SH-SY5Y (cell line): ENCODE results near the gene NR6A1.

Source experiments
- GATA2 ChIP-seq: IDR thresholded peaks from 2 replicates; pipeline ENCODE4 v1.6.1; 2011; ENCODE audit warnings: mild to moderate bottlenecking, low read depth, low read length
- GATA3 ChIP-seq: IDR thresholded peaks from 2 replicates; pipeline ENCODE4 v1.6.1; 2011; ENCODE audit warnings: low read depth, mild to moderate bottlenecking, low read length, moderate library complexity

The NR6A1 gene

GRCh38 chr9:124665391-124666058, 105.6 kb downstream of the NR6A1 start:
- TF ChIP-seq GATA2, result no peak
- TF ChIP-seq GATA3, result no peak

- TF ChIP-seq GATA2 (no peak), GATA3 (no peak)
Measured at GRCh38 chr9:124664143-124664542, 107.0 kb downstream of the NR6A1 start.

- TF ChIP-seq GATA2, result no peak
- no peak for TF ChIP-seq GATA3
Measured at GRCh38 chr9:124663046-124663961, 107.8 kb downstream of the NR6A1 start.

GRCh38 chr9:124662561-124662960, 108.5 kb downstream of the NR6A1 start:
- no peak for TF ChIP-seq GATA3
- TF ChIP-seq GATA2, result no peak

- no peak for TF ChIP-seq GATA2
Measured at GRCh38 chr9:124661271-124661670, 109.8 kb downstream of the NR6A1 start.

- TF ChIP-seq GATA2 (no peak), GATA3 (no peak)
Measured at GRCh38 chr9:124660341-124660801, 110.7 kb downstream of the NR6A1 start.

- no peak for TF ChIP-seq GATA2
- no peak for TF ChIP-seq GATA3
Measured at GRCh38 chr9:124659099-124659659, 111.9 kb downstream of the NR6A1 start.

- TF ChIP-seq GATA2 (no peak), GATA3 (no peak)
Measured at GRCh38 chr9:124658165-124659017, 112.7 kb downstream of the NR6A1 start.

- TF ChIP-seq GATA3 (no peak), GATA2 (no peak)
Measured at GRCh38 chr9:124657516-124657915, 113.6 kb downstream of the NR6A1 start.

- no peak for TF ChIP-seq GATA2
- TF ChIP-seq GATA3, result no peak
Measured at GRCh38 chr9:124654431-124654830, 116.7 kb downstream of the NR6A1 start.

GRCh38 chr9:124652615-124653393, 118.3 kb downstream of the NR6A1 start:
- TF ChIP-seq GATA2, result no peak
- no peak for TF ChIP-seq GATA3

- TF ChIP-seq GATA2 (no peak), GATA3 (no peak)
Measured at GRCh38 chr9:124652203-124652602, 118.9 kb downstream of the NR6A1 start.

GRCh38 chr9:124645274-124645673, 125.8 kb downstream of the NR6A1 start:
- TF ChIP-seq GATA3, result no peak
- no peak for TF ChIP-seq GATA2
